HG03354 (cell line): ENCODE data around the gene NKX6-1.

Experiments
- ATAC-seq: cut with Tn5 transposase; IDR thresholded peaks from one replicate; pipeline ENCODE4 v1.9.1; 2021; ENCODE audit warnings: mild to moderate bottlenecking; ENCODE audit not compliant: unreplicated experiment, poor library complexity, severe bottlenecking

The NKX6-1 gene

DNA sequence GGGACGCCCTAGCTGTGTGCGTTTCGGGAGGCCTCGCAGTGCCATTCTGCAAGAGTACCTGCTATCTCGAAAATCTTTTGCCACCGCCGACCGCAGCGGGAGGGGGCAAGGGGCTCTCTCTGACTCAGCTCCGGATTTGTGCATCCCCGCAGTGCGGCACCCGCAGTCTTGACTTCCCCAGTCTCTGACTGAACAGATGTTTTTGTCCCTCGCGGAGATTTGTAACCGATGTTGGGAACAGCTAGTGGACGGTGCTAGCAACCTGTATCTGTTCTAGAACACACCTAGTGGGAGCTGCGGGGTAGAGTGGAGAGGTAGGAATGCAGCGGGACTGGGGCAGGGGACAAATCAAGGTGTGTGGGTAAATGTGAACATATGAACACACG is 17.2 kb downstream of the NKX6-1 start:
- ATAC-seq, result no peak

DNA sequence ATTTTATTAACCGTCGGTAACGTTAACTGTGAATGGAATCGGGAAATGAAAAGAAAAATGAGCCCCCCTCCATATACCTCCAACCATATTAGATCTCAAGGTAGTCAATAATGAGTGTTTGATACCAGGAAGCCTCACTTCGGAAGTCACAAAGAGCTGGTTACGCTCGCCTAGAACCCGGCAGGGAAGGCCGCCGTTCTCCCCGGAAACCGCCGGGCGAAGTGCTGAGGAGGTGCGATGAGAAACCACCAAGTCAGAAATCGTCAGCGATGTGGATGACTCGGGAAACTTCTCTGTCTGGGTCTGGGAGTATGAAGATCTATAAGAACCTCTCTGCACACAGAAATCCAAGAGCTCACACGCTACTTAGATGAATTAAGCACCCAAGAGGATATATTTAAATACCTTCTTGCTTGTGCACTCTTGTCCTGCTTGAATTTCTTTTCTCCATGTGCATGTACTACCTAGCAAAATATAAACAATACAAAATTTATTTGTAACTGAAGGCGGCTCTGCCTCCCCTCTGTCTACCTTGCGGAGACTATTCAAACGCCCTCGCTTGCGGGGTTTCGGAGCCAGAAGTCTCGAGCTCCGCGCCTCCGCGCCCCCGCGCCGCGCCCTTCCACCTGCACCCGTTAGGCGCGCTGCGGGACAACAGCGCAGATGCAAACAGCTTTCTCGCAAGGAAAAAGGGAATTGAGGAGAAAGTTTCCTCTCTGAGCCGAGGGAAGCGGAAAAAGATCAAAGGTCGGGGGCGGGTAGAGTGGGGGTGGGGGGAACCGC is 17.8 kb downstream of the NKX6-1 start:
- no peak for ATAC-seq

DNA sequence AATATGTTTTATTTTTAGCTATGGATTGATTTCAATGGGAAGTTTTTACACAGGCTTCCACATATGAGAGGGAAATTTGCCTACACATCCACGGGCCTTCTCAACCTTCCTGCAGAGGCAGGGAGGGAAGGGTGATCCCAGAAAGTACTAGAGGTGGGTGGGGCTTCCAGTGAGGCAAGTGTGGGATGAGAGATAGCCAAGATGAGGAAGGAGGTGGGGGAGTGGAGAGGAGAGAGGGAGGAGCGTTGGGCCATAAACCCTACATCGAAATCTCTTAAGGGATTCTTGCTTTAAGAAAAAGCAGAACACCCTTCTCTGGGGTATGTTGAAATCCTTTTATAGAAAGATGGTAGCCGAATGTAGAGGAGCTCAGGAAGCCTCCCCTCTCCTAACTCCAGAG is 19.0 kb downstream of the NKX6-1 start:
- ATAC-seq, result no peak

DNA sequence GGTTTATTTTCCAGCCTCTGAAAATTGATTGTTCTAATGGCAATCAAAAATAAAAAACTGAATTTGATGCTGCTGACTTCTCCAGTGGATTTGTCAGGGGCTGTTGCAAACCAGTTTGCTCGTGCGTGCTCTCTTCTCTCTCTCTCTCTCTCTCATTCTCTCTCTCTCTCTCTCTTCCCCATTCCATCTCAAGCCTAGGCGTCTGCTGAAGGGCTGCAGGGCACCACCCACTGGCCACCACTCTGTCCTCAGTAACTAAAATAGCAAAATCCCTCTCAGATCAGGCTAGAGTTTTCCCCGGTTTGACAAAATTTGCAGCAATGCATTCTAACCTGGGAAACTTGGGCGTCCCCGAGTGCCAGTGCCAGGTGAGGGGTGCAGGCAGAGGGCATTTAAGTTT is 19.4 kb downstream of the NKX6-1 start:
- no peak for ATAC-seq

DNA sequence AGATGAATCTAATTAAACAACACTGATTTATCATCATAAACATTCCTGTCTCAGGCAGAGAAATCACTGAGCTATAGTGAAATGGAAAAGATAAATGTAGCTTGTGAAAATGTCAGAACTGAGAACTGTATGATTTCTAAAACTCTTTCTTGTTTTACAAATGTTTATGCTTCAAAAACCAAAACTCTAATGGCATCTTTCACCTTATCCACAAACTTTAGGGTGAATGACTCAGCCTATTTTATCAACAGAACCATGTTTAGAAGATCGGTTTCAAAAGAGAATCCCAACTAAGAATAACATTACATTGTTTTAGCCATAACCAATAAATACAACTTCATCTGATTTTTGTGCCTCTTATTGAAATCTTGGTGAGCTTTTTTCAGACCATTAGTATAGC is 21.4 kb downstream of the NKX6-1 start:
- ATAC-seq, result no peak

DNA sequence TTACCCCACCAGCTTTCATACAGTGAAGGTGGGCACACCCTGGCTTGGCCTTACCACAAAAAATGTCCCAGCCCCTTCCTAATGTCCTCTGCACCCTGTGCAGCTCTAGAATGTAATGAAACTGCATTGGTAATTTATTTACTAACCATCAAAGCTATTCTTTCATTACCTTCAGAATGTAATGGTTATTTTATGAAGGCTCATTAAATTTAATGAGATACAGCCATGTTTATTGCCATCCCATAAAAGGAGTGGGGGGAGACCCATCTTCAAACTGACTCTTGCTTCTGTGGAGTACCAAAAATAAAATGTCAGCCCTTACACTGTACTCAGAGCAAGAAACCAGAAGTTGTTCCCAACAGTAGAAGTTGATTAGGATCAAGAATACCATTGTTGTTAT is 25.0 kb downstream of the NKX6-1 start:
- ATAC-seq, result no peak

DNA sequence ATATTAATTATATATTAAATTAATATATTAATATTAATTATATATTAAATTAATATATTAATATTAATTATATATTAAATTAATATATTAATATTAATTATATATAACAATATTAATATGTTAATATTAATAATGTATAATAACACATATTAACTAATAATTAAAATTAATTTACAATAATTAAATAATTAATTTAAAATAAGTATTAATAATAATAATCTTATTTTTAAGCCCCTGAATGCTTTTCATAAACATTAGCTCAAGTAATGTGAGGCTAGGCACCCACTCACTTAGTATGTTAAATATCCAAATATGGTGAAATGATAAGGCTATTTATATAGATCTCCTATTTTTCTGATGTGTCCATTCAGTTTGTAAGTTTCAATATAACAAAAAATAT is 26.9 kb downstream of the NKX6-1 start:
- ATAC-seq, result no peak

DNA sequence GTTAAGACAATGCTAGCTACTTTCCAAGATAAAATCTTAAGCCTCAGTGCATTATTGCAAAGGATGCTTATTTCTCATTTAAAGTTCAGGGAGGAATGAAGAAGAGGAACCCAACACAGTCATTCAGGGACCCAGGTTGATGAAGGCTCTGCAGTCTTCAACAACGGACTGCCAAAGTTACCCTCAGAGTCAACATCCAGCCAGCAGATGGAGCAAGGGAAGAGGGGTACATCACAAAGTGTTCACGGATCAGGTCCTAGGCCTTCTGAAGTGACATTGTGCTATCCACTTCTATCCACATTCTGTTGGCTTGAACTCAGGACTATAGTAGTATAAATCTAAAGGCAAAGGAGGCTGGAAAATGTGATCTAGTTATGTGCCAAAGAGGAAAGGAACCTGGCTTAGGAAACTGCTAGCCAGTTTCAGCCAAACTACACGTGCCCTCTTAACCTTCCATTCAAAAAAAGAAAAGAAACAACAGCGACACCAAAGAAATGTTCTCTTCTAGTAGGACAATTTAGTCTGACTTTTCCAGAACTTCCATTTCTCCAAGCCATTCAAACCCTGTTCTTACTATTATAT is 28.8 kb downstream of the NKX6-1 start:
- ATAC-seq, result no peak

DNA sequence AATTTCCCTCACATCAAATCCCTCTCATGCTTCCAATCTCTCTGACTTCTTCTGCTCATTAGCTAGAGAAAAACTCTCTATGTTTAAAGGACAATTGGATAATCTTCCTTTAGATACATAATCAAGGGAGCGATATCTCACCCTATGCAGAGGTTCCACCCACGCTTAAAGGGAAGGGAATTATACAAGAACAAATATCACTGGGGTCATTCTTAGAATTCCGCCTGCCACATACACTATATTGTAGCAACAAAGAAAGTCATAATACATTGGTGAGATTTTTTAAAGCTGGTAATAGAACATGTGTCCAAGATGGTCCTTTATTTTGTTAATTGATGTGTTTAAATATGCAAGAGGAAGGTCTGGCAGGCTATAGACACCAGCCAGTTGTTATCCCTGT is 31.5 kb downstream of the NKX6-1 start:
- ATAC-seq, result no peak

DNA sequence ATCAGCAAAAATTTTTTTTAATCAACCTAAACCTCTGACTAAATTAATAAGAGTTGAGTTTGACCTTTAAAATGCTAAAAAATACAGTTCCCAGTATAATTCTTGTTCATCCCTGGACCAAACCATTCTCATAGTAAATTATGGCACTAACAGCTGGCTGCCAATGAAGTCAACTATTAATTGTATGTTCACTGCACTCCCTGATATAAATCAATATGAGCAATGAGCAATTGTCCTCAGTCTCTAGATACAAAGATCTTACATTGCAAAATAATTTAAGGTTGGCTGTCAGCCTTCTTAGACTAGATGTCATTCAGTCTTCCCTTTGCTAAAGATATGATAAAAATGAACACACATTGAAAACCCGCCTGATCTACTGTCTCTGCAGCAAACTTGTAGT is 39.3 kb downstream of the NKX6-1 start:
- no peak for ATAC-seq

DNA sequence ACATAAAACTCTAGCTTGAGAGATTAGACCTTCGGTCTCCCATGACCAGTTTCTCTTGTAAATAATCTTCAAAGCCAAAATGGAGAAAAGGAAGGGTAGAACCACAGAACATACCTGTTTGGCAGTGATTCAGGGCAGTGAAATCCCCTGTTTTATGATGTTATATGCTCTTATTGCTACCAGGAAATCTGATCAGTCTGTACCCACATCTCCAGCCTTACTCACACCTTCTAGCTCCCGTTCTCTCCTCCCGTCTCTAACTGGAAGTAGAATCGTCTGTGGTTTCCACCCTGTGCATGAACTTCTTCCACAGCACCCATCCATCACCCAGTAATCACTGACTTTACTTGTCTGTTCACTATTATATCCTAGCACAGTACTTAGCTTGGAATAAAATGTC is 42.9 kb downstream of the NKX6-1 start:
- ATAC-seq, result no peak

DNA sequence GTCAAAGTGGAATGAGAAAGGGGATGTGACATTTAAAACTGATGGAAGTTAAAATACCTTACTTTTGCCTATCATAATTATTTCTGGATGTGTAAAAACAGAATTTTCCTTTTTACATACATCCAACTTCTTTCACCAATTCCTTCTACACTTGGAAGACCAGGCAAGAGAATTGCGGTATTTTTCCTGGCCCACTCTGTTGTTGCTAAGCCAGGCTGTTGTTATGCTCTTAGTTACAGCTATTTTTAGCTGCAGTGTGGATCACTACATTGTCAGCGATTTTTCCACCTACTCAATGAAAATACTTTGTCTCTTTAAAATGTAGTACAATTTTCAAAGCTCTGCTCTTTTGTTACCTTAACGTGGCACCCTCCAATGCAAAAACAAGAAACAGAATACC is 43.4 kb downstream of the NKX6-1 start:
- no peak for ATAC-seq

DNA sequence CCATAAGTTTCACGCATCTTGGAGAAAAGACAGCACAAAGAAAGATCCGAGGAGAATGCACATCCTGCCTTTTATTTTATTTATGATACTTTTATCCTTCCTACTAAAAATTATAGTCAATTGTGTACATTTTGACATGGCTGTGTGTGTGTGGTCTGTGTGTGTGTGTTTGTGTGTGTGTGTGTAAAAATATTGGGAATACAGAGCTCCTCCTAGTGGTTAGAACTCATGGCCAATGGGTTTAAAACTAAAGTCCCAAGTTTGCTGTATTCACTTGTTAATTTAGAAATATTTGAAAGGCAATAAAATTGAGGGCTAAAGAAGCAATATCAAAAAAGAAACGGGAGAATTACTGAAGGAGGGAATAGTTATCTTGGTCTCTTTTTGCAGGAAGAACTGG is 47.5 kb downstream of the NKX6-1 start:
- no peak for ATAC-seq

DNA sequence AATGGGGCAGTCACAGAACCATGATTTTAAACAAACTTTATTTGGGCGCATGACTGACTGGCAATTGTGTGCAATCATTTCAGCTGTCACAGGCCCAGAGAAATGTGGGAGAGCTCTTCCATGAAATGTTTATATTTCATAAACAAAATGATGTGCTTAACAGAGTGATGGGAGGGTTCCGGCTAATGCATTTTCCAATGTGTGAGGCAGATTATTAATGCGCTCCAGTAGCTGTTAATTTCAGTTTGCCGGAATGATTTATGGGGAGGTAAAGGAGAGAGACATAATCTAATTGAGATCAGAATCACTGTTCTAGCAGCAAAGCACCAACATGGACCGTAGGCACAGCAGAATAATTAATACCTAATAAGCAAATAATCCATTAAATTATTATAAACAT is 55.6 kb downstream of the NKX6-1 start:
- no peak for ATAC-seq

DNA sequence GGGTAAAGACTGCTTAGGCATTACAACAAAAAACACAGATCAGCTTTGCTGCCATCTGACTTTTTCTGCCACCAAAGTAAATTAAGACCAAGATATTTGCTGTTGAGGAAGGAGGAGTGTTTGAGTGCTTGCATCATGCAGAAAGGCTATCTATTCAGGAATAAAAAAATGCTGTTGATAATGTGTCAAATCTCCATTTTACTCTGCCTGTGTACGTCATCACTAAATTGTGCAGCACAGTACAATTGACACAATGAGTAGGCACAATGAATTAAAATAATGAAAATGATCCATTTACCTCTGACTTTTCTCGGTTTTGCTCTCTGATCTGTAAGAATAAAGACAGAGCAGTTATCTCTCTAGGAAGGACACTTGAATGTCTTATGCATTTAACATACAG is 56.3 kb downstream of the NKX6-1 start:
- no peak for ATAC-seq
